HepG2 (cell line): ENCODE data around the gene CHMP1A. TPM values are rescaled to one million over a fixed set of nuclear protein-coding genes. Genes with fewer than 3 reads are reported as not detected.
A peak's percentile ranks its signal among the peaks of the same experiment; 100 is the strongest.

Experiments used
- GZF1 ChIP-seq: sonication (generic); formaldehyde crosslinking; IDR thresholded peaks from 2 replicates; pipeline ENCODE4 v1.5.1; 2020; ENCODE audit warnings: mild to moderate bottlenecking, missing genetic modification reagents
- HNF1A ChIP-seq, 2 experiments: sonication (generic) in 1 of 2; formaldehyde crosslinking in 1 of 2; IDR thresholded peaks; 2 replicates each; pipeline versions ENCODE4 v1.4.0 to v1.6.1; 2016 to 2020; ENCODE audit warnings: borderline replicate concordance in 1 of 2, low read depth in 1 of 2, mild to moderate bottlenecking in 1 of 2, missing genetic modification reagents in 1 of 2
- MEF2D ChIP-seq: sonication (generic); formaldehyde crosslinking; IDR thresholded peaks from 2 replicates; pipeline ENCODE4 v1.5.1; 2020; ENCODE audit warnings: mild to moderate bottlenecking, missing genetic modification reagents
- RARA ChIP-seq: IDR thresholded peaks from 2 replicates; pipeline ENCODE4 v1.6.1; 2016; ENCODE audit warnings: missing genetic modification reagents, missing compliant biosample characterization
- RNF219 ChIP-seq: sonication (generic); formaldehyde crosslinking; IDR thresholded peaks from 2 replicates; pipeline ENCODE4 v1.5.0; 2020; ENCODE audit warnings: mild to moderate bottlenecking, missing genetic modification reagents
- ZNF280D ChIP-seq: sonication (generic); formaldehyde crosslinking; IDR thresholded peaks from 2 replicates; pipeline ENCODE4 v1.5.1; 2020; ENCODE audit warnings: mild to moderate bottlenecking, missing genetic modification reagents
- polyA plus RNA-seq, 8 experiments: library from polyadenylated mRNA; depleted of rRNA in 3 of 8; stranded (reverse) in 7 of 8; unstranded in 1 of 8; fragments of >200 nt; fragmentation: Illumina TruSeq in 4 of 8; extraction: Trizol in 4 of 8; gene quantifications; 2 replicates each; pipeline versions ENCODE4 v1.2.1 to v1.2.3, GENCODE V29; 2011 to 2016; ENCODE audit warnings: low read depth in 4 of 8, missing spikeins in 1 of 8, mixed read lengths in 1 of 8; ENCODE audit not compliant: insufficient read depth in 1 of 8
- total RNA-seq, 5 experiments: library from RNA; depleted of rRNA; stranded (reverse); fragments of >200 nt; fragmentation: Illumina TruSeq; extraction: Trizol; gene quantifications; 2 replicates each; pipeline ENCODE4 v1.2.3, GENCODE V29; 2016; ENCODE audit warnings: low read depth in 1 of 5

CHMP1A gene
- total and polyA plus RNA-seq, 2 of the 13 experiments (the other 11 are each of a cell fraction or from before 2014, with no cell fraction given), result 69.4 to 73.3 TPM

- TF ChIP-seq HNF1A (IDR thresholded peaks at IDR 0.05; ENCODE audit: low read depth) (peak; percentile 28; the same call in 1 of the 2 replicates), HNF1A (CRISPR knock-in tag; IDR thresholded peaks at IDR 0.05; ENCODE audit: borderline replicate concordance) (no peak), ZNF280D (peak; percentile 90), RARA (CRISPR knock-in tag) (no peak), GZF1 (CRISPR knock-in tag) (0 out of 2 replicates have a peak, but pooled peaks have one; percentile 32), RNF219 (CRISPR knock-in tag) (no peak), MEF2D (CRISPR knock-in tag) (0 out of 2 replicates have a peak, but pooled peaks have one; percentile 32)
Observed at GRCh38 chr16:89629827-89630610, 27.5 kb downstream of the CHMP1A start (continued).
